ENCODE measurements around the gene PDSS2. TPM values are rescaled to one million over a fixed set of nuclear protein-coding genes. Genes with fewer than 3 reads are reported as not detected.

PDSS2 gene
- total RNA-seq, 2 experiments from 2014 or later, result 11.5 to 11.8 TPM

DNA sequence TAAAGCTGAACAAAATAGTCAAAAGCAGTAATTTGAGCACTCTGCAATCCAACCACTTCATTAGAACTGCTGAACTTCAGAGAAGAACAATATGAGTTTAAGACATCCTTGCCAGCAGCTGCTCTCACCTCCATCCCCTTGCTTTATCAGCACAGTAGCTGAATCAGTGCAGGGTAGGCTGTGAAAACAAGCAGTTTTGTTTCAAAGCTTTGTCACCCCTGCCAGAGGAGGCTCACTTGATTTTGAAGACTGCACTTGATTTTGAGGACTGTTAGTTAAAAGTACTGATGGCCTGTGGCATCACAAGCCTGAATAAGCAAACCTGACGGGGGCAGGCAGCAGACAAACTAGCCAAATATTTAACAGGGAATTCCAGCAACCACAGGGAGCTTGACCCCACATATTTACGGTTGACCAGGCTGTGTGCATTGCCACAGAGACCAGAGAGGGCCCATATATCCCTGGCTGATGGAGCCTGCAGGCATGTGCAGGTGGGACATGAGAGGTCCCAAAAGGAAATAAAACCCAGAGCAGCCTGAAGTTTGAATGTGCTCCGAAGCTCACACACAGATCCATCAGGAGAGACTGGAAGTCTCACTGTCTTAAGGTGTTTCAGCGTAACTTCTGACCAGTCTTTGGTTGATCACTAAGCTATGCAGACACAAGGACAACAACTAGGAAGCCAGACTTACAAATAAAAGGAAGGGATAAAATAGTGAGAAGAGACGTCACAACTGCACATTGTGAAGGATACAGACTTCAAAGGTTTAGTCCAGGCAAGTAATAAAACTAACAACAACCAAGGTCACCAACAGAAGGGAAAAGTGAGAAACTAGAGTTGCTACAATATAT lies 97.4 kb downstream of the PDSS2 start:
- CTCF ChIA-PET, result no interaction called here
- no peak overlapping the region for H3K4me3 Mint-ChIP-seq

DNA sequence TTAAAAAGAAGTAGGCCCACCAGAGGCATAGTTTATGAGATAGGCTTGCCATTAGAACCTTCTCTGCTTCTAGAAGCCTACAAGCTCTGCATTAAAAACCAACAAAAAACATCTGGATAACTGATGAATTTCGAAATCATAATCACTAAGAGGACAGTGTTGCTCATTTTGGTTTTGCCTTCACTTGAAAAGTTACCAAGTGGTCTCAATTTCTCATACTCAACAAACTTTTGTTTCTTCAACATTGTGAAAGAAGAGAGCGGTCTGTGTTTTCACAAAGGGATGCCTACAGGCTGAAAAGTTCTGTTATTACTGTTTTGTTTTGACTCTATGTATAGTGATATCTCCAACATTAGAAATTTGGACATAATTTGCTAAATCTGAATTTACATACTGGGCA lies 98.9 kb downstream of the PDSS2 start:
- peaks cover 7% of the 10 kb centered on the region for H3K9me3 Mint-ChIP-seq
- no peaks in the 10 kb centered on the region for H3K27me3 Mint-ChIP-seq
- no peak for DNase-seq
- POLR2A ChIA-PET, result no interaction called here
- H3K4me3 Mint-ChIP-seq, result no peak overlapping the region
- H3K36me3 Mint-ChIP-seq (ENCODE audit: low read depth), result peaks cover 22% of the 10 kb centered on the region
- CTCF ChIA-PET, result no interaction called here
- no peaks in the 10 kb centered on the region for H3K4me1 Mint-ChIP-seq
- no peak overlapping the region for H3K27ac Mint-ChIP-seq

More for the DNA sequence above, 97.4 kb downstream of the PDSS2 start:
- Mint-ChIP-seq H3K36me3 (ENCODE audit: low read depth) (peaks cover 22% of the 10 kb centered on the region), H3K27ac (no peak overlapping the region), H3K4me1 (no peaks in the 10 kb centered on the region), H3K27me3 (no peaks in the 10 kb centered on the region), H3K9me3 (peaks cover 7% of the 10 kb centered on the region)
- DNase-seq, result no peak
- POLR2A ChIA-PET, result interaction anchor here (0.9 kb wide), 1 partner anchor 279 kb away, joined by 3 read pairs; no protein-coding TSS in a partner anchor

DNA sequence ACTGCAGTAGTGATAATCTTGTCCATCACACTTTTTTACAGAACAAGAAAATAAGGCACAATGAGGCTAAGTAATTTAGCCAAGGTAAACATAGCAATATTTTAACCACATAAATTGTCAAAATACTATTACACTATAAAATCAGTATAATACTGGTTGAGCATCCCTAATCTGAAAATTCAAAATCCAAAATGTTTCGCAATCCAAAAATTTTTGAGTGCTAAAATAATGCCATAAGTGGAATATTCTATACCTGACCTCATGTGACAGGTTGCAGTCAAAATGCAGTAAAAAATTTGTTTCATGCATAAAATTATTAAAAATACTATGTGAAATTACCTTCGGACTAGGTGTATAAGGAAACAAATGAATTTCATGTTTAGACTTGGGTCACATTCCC lies 101.5 kb downstream of the PDSS2 start:
- CTCF ChIA-PET, result no interaction called here
- H3K27me3 Mint-ChIP-seq, result no peaks in the 10 kb centered on the region
- no peak overlapping the region for H3K4me3 Mint-ChIP-seq
- no peak overlapping the region for H3K27ac Mint-ChIP-seq
- POLR2A ChIA-PET, result no interaction called here
- H3K36me3 Mint-ChIP-seq (ENCODE audit: low read depth), result peaks cover 11% of the 10 kb centered on the region
- no peak for DNase-seq
- H3K4me1 Mint-ChIP-seq, result no peaks in the 10 kb centered on the region
- peaks cover 1% of the 10 kb centered on the region for H3K9me3 Mint-ChIP-seq

DNA sequence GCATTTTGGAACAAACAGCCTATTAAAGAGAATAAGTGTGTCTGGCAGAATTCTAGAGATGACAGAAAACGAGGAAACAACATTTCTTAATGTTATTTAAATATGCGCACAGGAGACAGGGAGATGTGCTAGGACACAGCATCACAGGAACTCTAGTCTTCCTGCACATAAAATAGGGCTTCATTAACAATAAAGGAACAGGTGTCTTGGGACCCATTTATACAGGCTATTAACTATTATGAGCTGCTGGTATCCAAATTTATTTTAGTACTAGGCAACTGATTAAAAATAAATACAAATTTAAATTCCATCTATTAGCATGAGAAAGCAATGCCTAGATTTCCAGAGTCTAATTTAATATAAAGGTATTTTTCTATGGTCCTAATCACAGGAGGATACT lies 102.3 kb downstream of the PDSS2 start:
- H3K4me1 Mint-ChIP-seq, result no peaks in the 10 kb centered on the region
- DNase-seq, result no peak
- peaks cover 4% of the 10 kb centered on the region for H3K36me3 Mint-ChIP-seq (ENCODE audit: low read depth)
- no peak overlapping the region for H3K27ac Mint-ChIP-seq
- no peak overlapping the region for H3K4me3 Mint-ChIP-seq
- POLR2A ChIA-PET, result no interaction called here
- H3K27me3 Mint-ChIP-seq, result no peaks in the 10 kb centered on the region
- H3K9me3 Mint-ChIP-seq, result no peaks in the 10 kb centered on the region
- CTCF ChIA-PET, result no interaction called here

DNA sequence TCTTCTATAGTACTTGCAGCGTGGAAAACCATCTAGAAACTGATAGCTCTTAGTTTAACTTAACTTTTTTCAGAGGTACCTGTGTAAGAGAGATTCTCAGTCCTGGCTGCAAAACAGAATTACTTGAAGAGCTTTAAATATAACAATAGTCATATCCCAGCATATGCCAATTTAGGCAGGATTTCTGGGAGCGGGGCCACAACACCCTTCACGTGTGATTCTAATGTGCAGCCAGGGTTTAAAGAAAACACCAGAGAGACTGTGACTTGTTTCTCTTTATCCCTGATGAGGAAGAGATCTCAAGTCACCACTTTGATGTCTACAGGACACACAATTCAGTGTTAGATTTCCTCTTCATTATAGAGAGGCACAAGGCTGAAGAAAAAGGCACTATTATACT lies 103.7 kb downstream of the PDSS2 start:
- no peaks in the 10 kb centered on the region for H3K36me3 Mint-ChIP-seq (ENCODE audit: low read depth)
- no peaks in the 10 kb centered on the region for H3K4me1 Mint-ChIP-seq
- no peaks in the 10 kb centered on the region for H3K9me3 Mint-ChIP-seq
- H3K27me3 Mint-ChIP-seq, result no peaks in the 10 kb centered on the region
- no peak overlapping the region for H3K27ac Mint-ChIP-seq
- CTCF ChIA-PET, result interaction anchor here (1.0 kb wide), 1 partner anchor 37 kb away, joined by 5 read pairs; no protein-coding TSS in a partner anchor
- POLR2A ChIA-PET, result no interaction called here
- no peak for DNase-seq
- H3K4me3 Mint-ChIP-seq, result no peak overlapping the region

DNA sequence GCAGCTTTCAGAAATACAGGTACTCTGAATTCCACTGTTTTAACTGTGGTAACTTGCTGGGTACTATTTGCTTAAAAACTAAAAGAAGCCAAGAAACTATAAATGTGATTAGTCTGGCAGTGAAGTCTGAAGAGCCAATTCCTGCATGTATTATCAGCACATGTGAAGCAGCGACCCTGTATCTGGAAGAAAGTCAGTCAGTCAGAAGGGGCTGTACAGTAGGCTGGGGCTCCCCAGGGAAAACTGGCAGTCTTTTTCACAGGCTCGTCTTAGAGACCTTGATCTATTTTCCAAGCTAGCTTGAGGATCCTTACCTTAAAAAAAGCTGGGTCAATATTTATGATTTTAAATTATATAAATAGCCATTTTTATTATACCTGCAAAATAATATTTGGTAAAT lies 104.9 kb downstream of the PDSS2 start:
- no peak for DNase-seq
- Mint-ChIP-seq H3K27me3 (no peaks in the 10 kb centered on the region), H3K27ac (no peak overlapping the region), H3K4me1 (no peaks in the 10 kb centered on the region), H3K4me3 (no peak overlapping the region), H3K36me3 (ENCODE audit: low read depth) (no peaks in the 10 kb centered on the region), H3K9me3 (no peaks in the 10 kb centered on the region)
- POLR2A ChIA-PET, result no interaction called here
- CTCF ChIA-PET, result no interaction called here

DNA sequence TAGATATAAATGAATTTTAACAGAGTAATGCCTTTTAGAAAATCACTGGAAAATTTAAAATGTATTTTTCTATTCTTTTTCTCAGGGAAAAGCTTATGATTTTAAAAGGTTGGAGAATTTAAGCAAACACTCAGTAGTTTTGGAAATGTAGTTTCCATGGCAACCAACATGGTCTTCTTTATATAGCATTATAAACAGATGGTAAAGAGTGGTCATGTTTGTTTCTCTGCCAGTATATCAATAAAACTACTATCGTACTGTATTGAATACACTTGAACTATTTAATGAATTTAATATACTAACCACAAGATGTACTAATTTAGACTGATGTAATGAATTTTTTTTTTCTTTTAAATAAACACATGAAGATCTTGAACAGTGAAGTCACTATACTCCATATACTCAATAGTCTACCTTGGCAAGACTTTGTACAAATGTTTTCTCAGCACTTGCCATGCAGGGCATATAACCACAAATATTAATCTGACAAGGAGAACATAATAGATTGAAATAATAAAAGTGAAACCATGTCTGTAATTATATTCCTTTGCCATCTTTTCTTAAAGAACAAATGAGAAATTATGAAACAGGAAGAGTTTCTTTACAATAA lies 105.5 kb downstream of the PDSS2 start:
- no peak overlapping the region for H3K27ac Mint-ChIP-seq
- no peaks in the 10 kb centered on the region for H3K9me3 Mint-ChIP-seq
- DNase-seq, result no peak
- ChIA-PET CTCF (no interaction called here), POLR2A (no interaction called here)
- H3K4me3 Mint-ChIP-seq, result no peak overlapping the region
- no peaks in the 10 kb centered on the region for H3K36me3 Mint-ChIP-seq (ENCODE audit: low read depth)
- no peaks in the 10 kb centered on the region for H3K4me1 Mint-ChIP-seq
- no peaks in the 10 kb centered on the region for H3K27me3 Mint-ChIP-seq

DNA sequence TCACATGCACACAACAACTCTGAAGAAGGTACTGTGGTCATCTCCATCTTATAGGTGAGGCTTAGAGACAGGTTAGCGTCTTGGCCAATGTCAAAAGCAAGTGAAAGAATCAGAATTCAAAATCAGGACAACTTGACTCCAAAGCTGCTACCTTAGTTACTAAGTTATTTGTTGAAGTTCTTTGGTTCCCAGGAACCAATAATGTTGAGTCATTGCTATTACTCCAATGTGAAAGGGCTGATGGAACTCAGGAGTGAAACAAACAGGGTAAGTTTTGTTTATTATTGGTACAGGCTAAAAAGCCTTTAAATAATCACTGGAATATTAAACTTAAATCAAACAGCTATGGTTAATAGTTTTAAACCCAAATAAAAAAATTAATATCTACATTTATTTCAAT lies 111.1 kb downstream of the PDSS2 start:
- CTCF ChIA-PET, result no interaction called here
- H3K4me3 Mint-ChIP-seq, result no peak overlapping the region
- DNase-seq, result no peak
- no peak overlapping the region for H3K27ac Mint-ChIP-seq
- H3K4me1 Mint-ChIP-seq, result no peaks in the 10 kb centered on the region
- H3K27me3 Mint-ChIP-seq, result no peaks in the 10 kb centered on the region
- H3K9me3 Mint-ChIP-seq, result no peaks in the 10 kb centered on the region
- no peaks in the 10 kb centered on the region for H3K36me3 Mint-ChIP-seq (ENCODE audit: low read depth)
- POLR2A ChIA-PET, result no interaction called here

DNA sequence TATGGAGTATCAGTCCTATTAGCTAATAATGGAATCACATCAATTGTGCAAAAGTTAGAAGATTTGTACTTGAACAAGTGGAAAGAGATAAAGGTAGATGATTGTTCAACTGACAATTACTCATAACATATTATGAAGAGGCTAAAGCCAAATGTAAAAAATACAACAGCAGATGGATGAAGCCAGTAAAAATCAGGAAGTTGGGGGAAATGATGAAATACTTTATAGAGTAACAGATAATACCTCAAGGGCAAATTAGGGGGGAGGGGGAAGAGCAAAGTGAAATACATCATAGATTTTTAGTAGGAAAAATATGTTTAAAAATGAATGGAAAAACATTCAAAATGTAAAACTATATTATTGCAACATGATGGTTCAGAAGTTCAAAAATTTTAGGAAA lies 114.0 kb downstream of the PDSS2 start:
- Mint-ChIP-seq H3K4me3 (no peak overlapping the region), H3K4me1 (no peaks in the 10 kb centered on the region), H3K9me3 (no peaks in the 10 kb centered on the region), H3K27ac (no peak overlapping the region), H3K27me3 (no peaks in the 10 kb centered on the region), H3K36me3 (ENCODE audit: low read depth) (no peaks in the 10 kb centered on the region)
- ChIA-PET POLR2A (no interaction called here), CTCF (no interaction called here)
- DNase-seq, result no peak

DNA sequence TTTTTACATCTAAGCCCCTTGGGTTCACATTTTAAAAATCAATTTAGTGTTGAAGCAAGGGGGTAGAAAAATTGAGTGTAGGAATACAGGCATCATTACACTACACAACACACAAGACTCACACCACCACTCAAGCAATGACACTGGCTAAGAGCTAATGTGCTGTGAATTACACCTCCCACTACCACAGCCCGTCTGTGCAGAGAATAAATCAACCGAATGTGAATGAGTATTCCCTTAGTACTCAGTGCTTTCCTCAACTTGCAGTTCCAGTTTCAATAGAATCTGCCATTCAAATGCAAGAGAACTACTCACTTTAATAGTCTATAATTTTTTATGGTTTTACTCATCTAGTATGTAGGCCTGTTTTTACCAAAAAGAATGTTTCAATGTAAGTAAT lies 114.4 kb downstream of the PDSS2 start:
- POLR2A ChIA-PET, result no interaction called here
- no peak overlapping the region for H3K4me3 Mint-ChIP-seq
- DNase-seq, result no peak
- CTCF ChIA-PET, result no interaction called here
- no peaks in the 10 kb centered on the region for H3K27me3 Mint-ChIP-seq
- H3K4me1 Mint-ChIP-seq, result no peaks in the 10 kb centered on the region
- no peaks in the 10 kb centered on the region for H3K9me3 Mint-ChIP-seq
- H3K27ac Mint-ChIP-seq, result no peak overlapping the region
- H3K36me3 Mint-ChIP-seq (ENCODE audit: low read depth), result no peaks in the 10 kb centered on the region

DNA sequence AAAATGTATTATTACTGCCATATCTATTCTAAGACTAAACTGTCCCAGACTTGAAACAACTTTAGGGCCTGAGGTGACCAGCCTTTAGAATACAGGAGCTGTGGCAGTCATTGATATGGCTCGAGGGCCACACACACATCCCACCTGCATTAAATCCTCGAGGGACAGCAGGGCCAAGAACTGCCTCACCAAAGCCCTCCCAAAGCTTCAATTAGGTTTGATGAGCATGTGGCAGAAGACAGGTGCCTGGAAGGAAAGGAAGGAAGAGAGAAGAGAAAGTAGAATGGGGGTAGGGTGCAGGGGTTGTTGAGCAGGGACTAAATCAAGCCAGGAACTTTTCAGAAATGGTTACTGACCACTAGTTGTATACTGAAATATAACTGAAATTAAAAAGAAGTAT lies 115.0 kb downstream of the PDSS2 start:
- ChIA-PET CTCF (no interaction called here), POLR2A (no interaction called here)
- no peak for DNase-seq
- Mint-ChIP-seq H3K27me3 (no peaks in the 10 kb centered on the region), H3K36me3 (ENCODE audit: low read depth) (no peaks in the 10 kb centered on the region), H3K4me1 (no peaks in the 10 kb centered on the region), H3K4me3 (no peak overlapping the region), H3K9me3 (no peaks in the 10 kb centered on the region), H3K27ac (no peak overlapping the region)

DNA sequence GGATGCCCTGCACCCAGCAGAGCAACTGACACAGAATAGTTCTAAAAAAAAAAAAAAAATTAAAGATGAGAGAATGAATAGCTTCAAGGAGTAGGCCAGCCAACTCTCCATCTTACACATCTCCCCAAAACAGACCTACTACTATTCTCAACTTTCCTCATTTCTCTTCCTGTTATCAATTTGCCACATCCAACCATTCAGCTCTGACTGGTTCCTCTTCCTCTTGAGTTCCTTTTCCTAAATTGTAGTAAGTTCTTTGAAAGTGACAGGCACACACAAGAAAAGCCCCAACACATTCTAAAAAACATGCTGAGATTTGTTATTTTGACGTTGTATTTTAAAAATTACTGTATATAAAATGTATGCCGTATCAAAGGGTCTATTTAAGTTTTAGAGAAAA lies 117.2 kb downstream of the PDSS2 start:
- ChIA-PET POLR2A (no interaction called here), CTCF (interaction anchor here (0.7 kb wide), 1 partner anchor 18 kb away, joined by 3 read pairs; no protein-coding TSS in a partner anchor)
- Mint-ChIP-seq H3K27ac (no peak overlapping the region), H3K4me1 (no peaks in the 10 kb centered on the region), H3K27me3 (no peaks in the 10 kb centered on the region), H3K4me3 (no peak overlapping the region), H3K36me3 (ENCODE audit: low read depth) (no peaks in the 10 kb centered on the region), H3K9me3 (no peaks in the 10 kb centered on the region)
- DNase-seq, result no peak

DNA sequence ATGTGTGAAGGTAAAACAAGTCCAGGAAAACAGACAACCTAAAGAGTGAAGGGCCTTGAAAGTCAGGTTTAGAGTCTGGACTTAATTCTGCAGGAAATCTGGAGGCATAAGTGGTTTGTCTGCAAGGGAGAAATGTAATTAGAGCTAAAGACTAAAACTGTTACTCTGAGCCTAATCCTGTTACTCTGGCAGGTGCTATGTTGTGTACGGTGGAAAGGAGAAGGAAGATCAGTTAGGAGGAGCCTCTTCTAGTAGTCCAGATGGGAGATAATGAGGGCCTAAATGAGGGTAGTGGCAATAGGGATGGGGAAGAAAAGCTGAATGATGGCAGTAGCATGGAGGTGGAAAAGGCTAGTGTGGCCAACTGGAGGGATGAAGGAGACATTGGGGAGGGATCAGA lies 118.5 kb downstream of the PDSS2 start:
- no peak overlapping the region for H3K4me3 Mint-ChIP-seq
- DNase-seq, result no peak
- no peaks in the 10 kb centered on the region for H3K27me3 Mint-ChIP-seq
- ChIA-PET CTCF (interaction anchor here (2.7 kb wide), 1 partner anchor 23 kb away, joined by 8 read pairs; no protein-coding TSS in a partner anchor), POLR2A (no interaction called here)
- no peaks in the 10 kb centered on the region for H3K36me3 Mint-ChIP-seq (ENCODE audit: low read depth)
- H3K9me3 Mint-ChIP-seq, result no peaks in the 10 kb centered on the region
- H3K4me1 Mint-ChIP-seq, result no peaks in the 10 kb centered on the region
- H3K27ac Mint-ChIP-seq, result no peak overlapping the region

DNA sequence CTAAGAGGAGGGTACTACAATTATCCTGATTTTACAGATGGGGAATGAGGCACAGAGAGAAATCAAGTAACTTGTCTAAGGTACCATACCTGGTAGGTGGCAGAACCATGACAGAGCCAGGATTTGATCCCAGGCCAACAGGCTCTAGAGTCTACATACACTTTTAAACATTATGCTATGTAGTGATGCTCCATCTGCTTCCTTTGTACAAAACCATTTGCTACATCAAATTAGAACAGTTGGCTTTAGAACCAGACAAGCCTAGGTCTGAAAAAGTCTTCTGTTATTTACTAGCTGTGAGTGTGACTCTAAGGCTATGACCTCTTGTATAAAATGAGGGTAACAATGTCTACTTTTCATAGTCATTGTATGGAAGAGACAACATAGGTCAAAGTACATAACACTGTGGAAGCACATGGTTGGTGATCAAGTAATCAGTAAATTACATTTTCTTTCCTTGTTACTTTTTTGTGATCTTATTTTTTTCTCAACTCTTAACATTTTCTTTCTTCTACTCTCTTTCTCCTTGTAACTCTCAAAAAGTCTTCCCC lies 122.1 kb downstream of the PDSS2 start:
- DNase-seq, result no peak
- Mint-ChIP-seq H3K4me1 (no peaks in the 10 kb centered on the region), H3K4me3 (no peak overlapping the region), H3K36me3 (ENCODE audit: low read depth) (peaks cover 3% of the 10 kb centered on the region), H3K27ac (no peak overlapping the region), H3K9me3 (no peaks in the 10 kb centered on the region), H3K27me3 (no peaks in the 10 kb centered on the region)
- CTCF ChIA-PET, result interaction anchor here (0.9 kb wide), 1 partner anchor 19 kb away, joined by 3 read pairs; no protein-coding TSS in a partner anchor
- POLR2A ChIA-PET, result interaction anchor here (1.3 kb wide), 1 partner anchor 19 kb away, joined by 3 read pairs; no protein-coding TSS in a partner anchor

All from activated CD4-positive, alpha-beta memory T cell treated with anti-CD3 and anti-CD28 coated beads, Interleukin-2, amount 10 ng/mL, durations not matched to agents 7 days and 5 days (primary cell).